ENCODE data around the gene LAMC3. TPM values are rescaled to one million over a fixed set of nuclear protein-coding genes. Genes with fewer than 3 reads are reported as not detected.

The LAMC3 gene
- polyA plus RNA-seq, 1 experiment: 0.01 TPM

DNA sequence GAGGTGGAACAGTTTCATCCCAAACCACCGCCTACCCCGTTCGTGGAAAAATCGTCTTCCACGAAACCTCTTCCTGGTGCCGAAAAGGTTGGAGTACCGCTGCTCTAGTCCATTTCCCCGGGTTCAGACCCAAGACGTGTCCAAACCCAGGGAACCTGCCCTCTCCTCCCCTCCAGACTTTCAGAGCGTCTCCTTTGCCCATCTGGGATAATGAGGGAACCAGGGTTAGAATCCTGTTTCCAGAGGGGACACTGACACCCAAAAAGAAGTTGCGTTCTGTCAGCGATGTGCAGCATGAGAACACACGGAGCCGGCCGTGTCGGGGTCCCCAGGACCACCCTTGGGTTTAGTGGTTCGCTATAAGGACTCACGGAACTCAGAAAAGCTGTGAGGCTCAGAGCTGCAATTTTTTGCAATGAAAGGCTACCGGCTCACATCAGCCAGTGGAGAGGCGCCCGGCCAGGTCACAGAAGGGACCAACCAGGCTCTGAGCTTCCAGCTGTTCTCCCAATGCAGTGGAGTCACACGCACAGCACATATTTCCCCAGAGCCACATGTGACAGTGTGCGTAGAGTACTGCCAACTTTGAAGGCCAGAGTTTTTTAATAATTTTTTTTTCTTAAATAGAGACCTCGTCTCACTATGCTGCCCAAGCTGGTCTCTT, 19.4 kb downstream of the LAMC3 start:
- TF ChIP-seq, protein P1, sequence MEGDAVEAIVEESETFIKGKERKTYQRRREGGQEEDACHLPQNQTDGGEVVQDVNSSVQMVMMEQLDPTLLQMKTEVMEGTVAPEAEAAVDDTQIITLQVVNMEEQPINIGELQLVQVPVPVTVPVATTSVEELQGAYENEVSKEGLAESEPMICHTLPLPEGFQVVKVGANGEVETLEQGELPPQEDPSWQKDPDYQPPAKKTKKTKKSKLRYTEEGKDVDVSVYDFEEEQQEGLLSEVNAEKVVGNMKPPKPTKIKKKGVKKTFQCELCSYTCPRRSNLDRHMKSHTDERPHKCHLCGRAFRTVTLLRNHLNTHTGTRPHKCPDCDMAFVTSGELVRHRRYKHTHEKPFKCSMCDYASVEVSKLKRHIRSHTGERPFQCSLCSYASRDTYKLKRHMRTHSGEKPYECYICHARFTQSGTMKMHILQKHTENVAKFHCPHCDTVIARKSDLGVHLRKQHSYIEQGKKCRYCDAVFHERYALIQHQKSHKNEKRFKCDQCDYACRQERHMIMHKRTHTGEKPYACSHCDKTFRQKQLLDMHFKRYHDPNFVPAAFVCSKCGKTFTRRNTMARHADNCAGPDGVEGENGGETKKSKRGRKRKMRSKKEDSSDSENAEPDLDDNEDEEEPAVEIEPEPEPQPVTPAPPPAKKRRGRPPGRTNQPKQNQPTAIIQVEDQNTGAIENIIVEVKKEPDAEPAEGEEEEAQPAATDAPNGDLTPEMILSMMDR (IDR thresholded peaks at IDR 0.05; ENCODE audit: insufficient read depth, low read depth, low read length): no peak
- Histone ChIP-seq H3K36me3 (ENCODE audit: control insufficient read depth, insufficient read depth, low read length) (no peaks in the 10 kb centered on the region), H3K4me3 (ENCODE audit: low read depth, low read length) (no peak overlapping the region), H3K27me3 (ENCODE audit: control insufficient read depth, insufficient read depth, low read length) (peaks cover 8% of the 10 kb centered on the region)
- ChIA-PET POLR2A (no interaction called here), CTCF (interaction anchor here (1.4 kb wide), 1 partner anchor 20 kb away, joined by 3 read pairs; no protein-coding TSS in a partner anchor)
- DNase-seq (ENCODE audit: low read depth): no peak

DNA sequence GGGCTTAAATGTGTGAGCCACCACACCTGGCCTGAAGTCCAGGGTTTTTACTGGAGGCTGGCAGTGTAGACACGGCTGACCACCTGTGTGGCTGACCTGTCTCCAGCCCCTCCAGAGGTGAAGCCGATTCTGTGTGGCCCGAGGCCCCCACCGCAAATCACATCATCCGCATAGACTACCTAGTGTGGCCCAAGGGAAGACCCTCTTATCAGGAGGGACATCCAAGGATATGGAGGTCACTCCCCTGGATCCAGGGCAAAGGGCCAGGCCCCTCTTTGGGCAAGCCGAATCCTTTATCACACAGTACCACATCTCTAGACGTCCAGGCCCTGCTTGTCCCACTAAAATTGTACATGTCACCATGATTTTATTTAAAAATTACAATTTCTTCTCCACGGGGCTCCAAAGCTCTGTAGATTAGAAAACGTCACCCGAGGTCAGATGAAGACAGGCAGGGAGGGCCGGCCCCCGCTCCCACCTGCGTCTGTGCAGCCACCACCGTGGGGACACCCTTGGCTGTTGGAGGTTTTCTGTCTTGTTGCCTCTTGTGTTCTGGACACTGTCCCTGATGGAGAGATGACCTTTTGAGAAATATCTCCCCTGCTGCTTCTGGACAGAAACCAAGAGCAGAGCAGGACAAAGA, 20.1 kb downstream of the LAMC3 start:
- POLR2A ChIA-PET: no interaction called here
- CTCF ChIA-PET: interaction anchor here (1.4 to 3.3 kb wide), 2 partner anchors 18 to 19 kb away, joined by 3 to 22 read pairs; no protein-coding TSS in a partner anchor
- no peak overlapping the region for H3K4me3 ChIP-seq (ENCODE audit: low read depth, low read length)
- DNase-seq (ENCODE audit: low read depth): no peak
- TF ChIP-seq, protein P1 (IDR thresholded peaks at IDR 0.05; ENCODE audit: insufficient read depth, low read depth, low read length): no peak
- no peaks in the 10 kb centered on the region for H3K36me3 ChIP-seq (ENCODE audit: control insufficient read depth, insufficient read depth, low read length)
- peaks cover 8% of the 10 kb centered on the region for H3K27me3 ChIP-seq (ENCODE audit: control insufficient read depth, insufficient read depth, low read length)

DNA sequence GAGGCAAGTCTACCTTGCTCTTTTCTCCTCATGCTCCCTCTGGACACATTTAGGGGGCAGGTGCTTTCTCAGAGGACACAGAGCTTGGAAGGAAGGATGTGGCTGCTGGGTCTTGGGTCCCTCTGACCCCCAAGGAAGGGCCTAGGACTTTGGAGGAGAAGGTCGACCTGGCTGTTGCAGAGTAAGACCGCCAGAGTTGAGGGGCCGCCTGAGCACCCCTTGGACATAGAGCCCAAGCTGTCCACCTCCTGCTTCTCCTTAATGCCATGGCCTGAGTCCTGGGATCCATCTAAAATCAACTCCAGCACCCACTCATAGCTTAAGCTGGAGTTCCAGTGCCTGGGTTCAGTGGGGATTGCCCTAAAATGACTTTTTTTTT, 20.6 kb downstream of the LAMC3 start:
- ChIA-PET POLR2A (no interaction called here), CTCF (interaction anchor here (3.3 kb wide), 1 partner anchor 17 kb away, joined by 22 read pairs; no protein-coding TSS in a partner anchor)
- Histone ChIP-seq H3K36me3 (ENCODE audit: control insufficient read depth, insufficient read depth, low read length) (no peaks in the 10 kb centered on the region), H3K27me3 (ENCODE audit: control insufficient read depth, insufficient read depth, low read length) (peaks cover 8% of the 10 kb centered on the region), H3K4me3 (ENCODE audit: low read depth, low read length) (no peak overlapping the region)
- DNase-seq (ENCODE audit: low read depth): no peak
- TF ChIP-seq, protein P1 (IDR thresholded peaks at IDR 0.05; ENCODE audit: insufficient read depth, low read depth, low read length): no peak

DNA sequence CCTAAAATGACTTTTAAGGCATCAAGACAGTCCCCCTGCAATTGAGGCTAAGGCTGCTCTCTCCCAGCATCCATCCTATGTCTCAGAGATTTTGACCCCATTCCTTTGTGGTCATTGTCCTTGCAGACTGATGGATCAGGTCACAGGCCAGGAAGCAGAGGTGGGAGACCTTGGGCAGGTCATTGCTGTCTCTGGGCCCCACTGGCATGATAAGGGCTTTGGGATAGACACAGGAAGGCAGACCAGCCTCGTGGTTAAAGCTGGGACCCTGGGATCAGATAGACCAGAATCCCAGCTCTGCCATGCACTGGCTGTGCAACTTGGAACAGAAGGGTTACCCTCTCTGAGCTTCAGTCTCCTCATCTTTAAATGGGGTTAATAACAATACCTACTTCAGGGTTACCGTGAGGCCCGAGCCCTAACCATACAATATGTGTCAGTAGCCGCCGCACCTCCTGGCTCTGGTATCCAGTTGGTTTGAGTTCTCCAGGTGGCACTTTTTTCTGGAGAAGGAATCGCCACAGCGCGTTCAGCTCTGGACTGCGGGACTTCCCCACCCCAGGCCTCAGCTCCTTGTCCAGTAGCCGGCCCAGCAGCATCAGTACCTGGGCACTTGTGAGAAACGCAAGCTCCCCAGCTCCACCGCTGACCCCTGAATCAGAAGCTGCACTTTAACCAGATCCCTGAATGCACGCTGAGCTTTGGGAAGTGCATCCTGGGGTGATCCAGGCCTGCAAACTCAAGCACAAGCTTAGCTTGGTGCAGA, 21.4 kb downstream of the LAMC3 start:
- Histone ChIP-seq H3K4me3 (ENCODE audit: low read depth, low read length) (no peak overlapping the region), H3K36me3 (ENCODE audit: control insufficient read depth, insufficient read depth, low read length) (no peaks in the 10 kb centered on the region), H3K27me3 (ENCODE audit: control insufficient read depth, insufficient read depth, low read length) (peaks cover 10% of the 10 kb centered on the region)
- ChIA-PET CTCF (interaction anchor here (0.5 to 3.3 kb wide), 5 partner anchors 7 to 329 kb away, joined by 3 to 22 read pairs (median 3); no protein-coding TSS in a partner anchor), POLR2A (no interaction called here)
- no peak for DNase-seq (ENCODE audit: low read depth)
- TF ChIP-seq, protein P1 (IDR thresholded peaks at IDR 0.05; ENCODE audit: insufficient read depth, low read depth, low read length): no peak
